ENCODE results near the gene HPS1. TPM values are rescaled to one million over a fixed set of nuclear protein-coding genes. Genes with fewer than 3 reads are reported as not detected.

The HPS1 gene
- total RNA-seq, 2 experiments from 2014 or later: 53.2 to 68.7 TPM

GRCh38 chr10:98444314-98445006, 2.3 kb downstream of the HPS1 start:
- H3K4me2 ChIP-seq (ENCODE audit: low read length): peak overlapping the region; percentile 66; the same call in 1 of the 2 replicates
- H2AFZ ChIP-seq (ENCODE audit: low read length): no peak overlapping the region
- 0 out of 2 replicates have a peak, but pooled peaks cover 4% of the 10 kb centered on the region for H3K9me3 ChIP-seq (ENCODE audit: low read length)
- intact Hi-C loops (cut with micrococcal nuclease; ENCODE audit: unreplicated experiment): no loop called here
- peaks cover 5% of the 10 kb centered on the region; the same call in 1 of the 2 replicates for H3K79me2 ChIP-seq (ENCODE audit: insufficient read depth, low read depth, low read length)
- H3K36me3 ChIP-seq (ENCODE audit: insufficient read depth, low read length): peaks cover 58% of the 10 kb centered on the region
- no peak overlapping the region for H3K27ac ChIP-seq (ENCODE audit: low read depth, low read length, poor library complexity, severe bottlenecking)
- POLR2A ChIA-PET: no interaction called here
- DNase-seq (ENCODE audit: low spot score): peak; percentile 29
- no peaks in the 10 kb centered on the region for H3K9me2 ChIP-seq (ENCODE audit: insufficient read depth, low read length)
- no peak for TF ChIP-seq EZH2phosphoT487 (IDR thresholded peaks at IDR 0.05; ENCODE audit: borderline replicate concordance, low read depth, low read length)
- TF ChIP-seq, protein P1, sequence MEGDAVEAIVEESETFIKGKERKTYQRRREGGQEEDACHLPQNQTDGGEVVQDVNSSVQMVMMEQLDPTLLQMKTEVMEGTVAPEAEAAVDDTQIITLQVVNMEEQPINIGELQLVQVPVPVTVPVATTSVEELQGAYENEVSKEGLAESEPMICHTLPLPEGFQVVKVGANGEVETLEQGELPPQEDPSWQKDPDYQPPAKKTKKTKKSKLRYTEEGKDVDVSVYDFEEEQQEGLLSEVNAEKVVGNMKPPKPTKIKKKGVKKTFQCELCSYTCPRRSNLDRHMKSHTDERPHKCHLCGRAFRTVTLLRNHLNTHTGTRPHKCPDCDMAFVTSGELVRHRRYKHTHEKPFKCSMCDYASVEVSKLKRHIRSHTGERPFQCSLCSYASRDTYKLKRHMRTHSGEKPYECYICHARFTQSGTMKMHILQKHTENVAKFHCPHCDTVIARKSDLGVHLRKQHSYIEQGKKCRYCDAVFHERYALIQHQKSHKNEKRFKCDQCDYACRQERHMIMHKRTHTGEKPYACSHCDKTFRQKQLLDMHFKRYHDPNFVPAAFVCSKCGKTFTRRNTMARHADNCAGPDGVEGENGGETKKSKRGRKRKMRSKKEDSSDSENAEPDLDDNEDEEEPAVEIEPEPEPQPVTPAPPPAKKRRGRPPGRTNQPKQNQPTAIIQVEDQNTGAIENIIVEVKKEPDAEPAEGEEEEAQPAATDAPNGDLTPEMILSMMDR (conservative IDR thresholded peaks at IDR 0.05; ENCODE audit: low read length): no peak
- H3K4me3 ChIP-seq (ENCODE audit: low read depth, low read length, poor library complexity, severe bottlenecking): no peak overlapping the region
- BruUV-seq (replicated peaks): no TSS peak
- CTCF ChIA-PET (ENCODE audit: unreplicated experiment): no interaction called here
- no peaks in the 10 kb centered on the region for H4K20me1 ChIP-seq (ENCODE audit: insufficient read depth, low read length)
- peaks cover 22% of the 10 kb centered on the region for H3K4me1 ChIP-seq (ENCODE audit: insufficient read depth, low read length, poor library complexity, severe bottlenecking)

DNA sequence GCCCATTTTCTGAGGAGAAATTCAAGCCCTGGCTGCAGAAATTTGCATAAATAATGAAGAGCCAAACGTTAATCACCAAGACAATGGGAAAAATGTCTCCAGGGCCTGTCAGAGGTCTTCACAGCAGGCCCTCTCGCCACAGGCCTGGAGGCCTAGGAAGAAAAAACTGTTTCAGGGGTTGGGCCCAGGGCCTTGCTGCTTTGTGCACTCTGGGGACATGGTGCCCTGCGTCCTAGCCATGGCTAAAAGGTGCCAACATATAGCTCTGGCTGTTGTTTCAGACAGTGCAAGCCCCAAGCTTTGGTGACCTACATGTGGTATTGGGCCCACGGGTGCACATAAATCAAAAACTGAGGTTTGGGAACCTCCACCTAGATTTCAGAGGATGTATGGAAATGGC, 8.0 kb downstream of the HPS1 start:
- H3K9me2 ChIP-seq (ENCODE audit: insufficient read depth, low read length): no peaks in the 10 kb centered on the region
- H3K79me2 ChIP-seq (ENCODE audit: insufficient read depth, low read depth, low read length): no peaks in the 10 kb centered on the region
- no peaks in the 10 kb centered on the region for H4K20me1 ChIP-seq (ENCODE audit: insufficient read depth, low read length)
- TF ChIP-seq EZH2phosphoT487 (IDR thresholded peaks at IDR 0.05; ENCODE audit: borderline replicate concordance, low read depth, low read length): no peak
- TF ChIP-seq, protein P1 (conservative IDR thresholded peaks at IDR 0.05; ENCODE audit: low read length): no peak
- no peak overlapping the region for H3K4me3 ChIP-seq (ENCODE audit: low read depth, low read length, poor library complexity, severe bottlenecking)
- H3K27ac ChIP-seq (ENCODE audit: low read depth, low read length, poor library complexity, severe bottlenecking): no peak overlapping the region
- no peaks in the 10 kb centered on the region for H3K4me1 ChIP-seq (ENCODE audit: insufficient read depth, low read length, poor library complexity, severe bottlenecking)
- no peak overlapping the region for H3K4me2 ChIP-seq (ENCODE audit: low read length)
- no peak overlapping the region for H2AFZ ChIP-seq (ENCODE audit: low read length)
- H3K36me3 ChIP-seq (ENCODE audit: insufficient read depth, low read length): peaks cover 83% of the 10 kb centered on the region
- no peak for DNase-seq (ENCODE audit: low spot score)
- no TSS peak for BruUV-seq (replicated peaks)
- intact Hi-C loops (cut with micrococcal nuclease; ENCODE audit: unreplicated experiment): no loop called here
- ChIA-PET POLR2A (no interaction called here), CTCF (ENCODE audit: unreplicated experiment) (no interaction called here)
- H3K9me3 ChIP-seq (ENCODE audit: low read length): no peaks in the 10 kb centered on the region

DNA sequence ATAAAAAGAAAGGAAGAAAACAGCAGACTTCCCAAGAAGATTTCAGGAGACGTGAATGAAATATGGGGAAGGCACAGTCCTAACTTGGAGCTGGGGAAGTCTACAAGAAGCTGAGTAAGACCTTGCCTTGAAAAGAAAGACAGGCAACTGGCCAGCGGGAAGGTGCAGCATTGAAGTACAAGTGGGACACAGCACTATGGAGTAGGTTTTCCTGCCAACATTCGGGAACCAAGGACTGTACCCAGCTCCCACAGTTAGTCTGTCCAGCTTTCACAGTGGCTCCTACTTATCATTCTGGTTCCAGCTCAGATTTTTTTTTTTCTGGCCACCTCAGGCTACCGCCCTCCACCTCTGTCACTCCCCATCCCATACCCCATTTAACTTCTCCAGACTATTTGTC, 10.0 kb downstream of the HPS1 start:
- Histone ChIP-seq H4K20me1 (ENCODE audit: insufficient read depth, low read length) (no peaks in the 10 kb centered on the region), H3K9me2 (ENCODE audit: insufficient read depth, low read length) (no peaks in the 10 kb centered on the region), H3K27ac (ENCODE audit: low read depth, low read length, poor library complexity, severe bottlenecking) (no peak overlapping the region), H3K4me3 (ENCODE audit: low read depth, low read length, poor library complexity, severe bottlenecking) (no peak overlapping the region), H2AFZ (ENCODE audit: low read length) (no peak overlapping the region), H3K4me1 (ENCODE audit: insufficient read depth, low read length, poor library complexity, severe bottlenecking) (no peaks in the 10 kb centered on the region), H3K4me2 (ENCODE audit: low read length) (no peak overlapping the region), H3K36me3 (ENCODE audit: insufficient read depth, low read length) (peaks cover 84% of the 10 kb centered on the region), H3K79me2 (ENCODE audit: insufficient read depth, low read depth, low read length) (no peaks in the 10 kb centered on the region), H3K9me3 (ENCODE audit: low read length) (peaks cover 5% of the 10 kb centered on the region; the same call in 1 of the 2 replicates)
- CTCF ChIA-PET (ENCODE audit: unreplicated experiment): no interaction called here
- TF ChIP-seq, protein P1 (conservative IDR thresholded peaks at IDR 0.05; ENCODE audit: low read length): no peak
- no peak for TF ChIP-seq EZH2phosphoT487 (IDR thresholded peaks at IDR 0.05; ENCODE audit: borderline replicate concordance, low read depth, low read length)
- POLR2A ChIA-PET: interaction anchor here (2.1 kb wide), 1 partner anchor 9 kb away, joined by 7 read pairs; the partner anchor contains the start of gene HPS1
- BruUV-seq (replicated peaks): no TSS peak
- DNase-seq (ENCODE audit: low spot score): no peak
- intact Hi-C loops (cut with micrococcal nuclease; ENCODE audit: unreplicated experiment): no loop called here

All from OCI-LY7 (cell line).